B cell (primary cell): ENCODE results near the gene ICAM1. TPM values are rescaled to one million over a fixed set of nuclear protein-coding genes. Genes with fewer than 3 reads are reported as not detected.
A peak's percentile ranks its signal among the peaks of the same experiment; 100 is the strongest.

ENCODE experiments used
- ATAC-seq: fragments of 200-7000 bp; cut with Tn5 transposase; one replicate; pipeline ENCODE4 v1.10.0; 2021; ENCODE audit warnings: low read depth, mild to moderate bottlenecking, moderate number of reproducible peaks, moderate library complexity
- CTCF ChIA-PET: fragments of 350-600 bp; sonication (Branson Sonifier 250); formaldehyde crosslinking; loops from one replicate; lab custom pipeline; 2021; ENCODE audit warnings: antibody characterized with exemption, inconsistent platforms; lab: Charles Lee
- POLR2A ChIA-PET: fragments of 350-600 bp; sonication (Branson Sonifier 250); formaldehyde crosslinking; loops from one replicate; lab custom pipeline; 2021; ENCODE audit warnings: antibody characterized with exemption; lab: Charles Lee
- DNase-seq: peaks from one replicate; pipeline ENCODE4 v3.0.0; 2013
- H2AFZ ChIP-seq: 2 replicates; pipeline ENCODE4 v1.6.1; 2012; ENCODE audit warnings: mild to moderate bottlenecking, low read depth, low read length; ENCODE audit not compliant: insufficient read depth, poor library complexity, severe bottlenecking
- H3K27ac ChIP-seq, 2 donors: 1 replicate in 1 of 2; 2 replicates in 1 of 2; pipeline ENCODE4 v1.5.1; 2012 to 2013; ENCODE audit warnings: low read length in 2 of 2, mild to moderate bottlenecking in 2 of 2, moderate library complexity in 1 of 2
- H3K27me3 ChIP-seq, 4 experiments: fragments of 200-600 bp in 1 of 4; sonication (generic) in 1 of 4; replicated peaks in 1 of 4; 1 replicate in 2 of 4; 2 replicates in 2 of 4; pipeline versions ENCODE4 v1.6.1 to v1.7.0; 2013 to 2016; ENCODE audit warnings: low read length in 3 of 4, mild to moderate bottlenecking in 2 of 4, mixed read lengths in 1 of 4, moderate library complexity in 1 of 4; ENCODE audit not compliant: insufficient read depth in 4 of 4, control insufficient read depth in 3 of 4; ENCODE audit errors: control extremely low read depth in 1 of 4
- H3K36me3 ChIP-seq, 2 experiments: replicated peaks in 1 of 2; 1 replicate in 1 of 2; 2 replicates in 1 of 2; pipeline versions ENCODE4 v1.6.1 to v1.7.1; 2013; ENCODE audit warnings: low read length in 1 of 2; ENCODE audit not compliant: insufficient read depth in 2 of 2, control insufficient read depth in 1 of 2; ENCODE audit errors: control extremely low read depth in 1 of 2, extremely low read depth in 1 of 2
- H3K4me1 ChIP-seq, 2 donors: fragments of 200-600 bp in 1 of 2; sonication (generic) in 1 of 2; 1 replicate in 1 of 2; 2 replicates in 1 of 2; pipeline versions ENCODE4 v1.5.1 to v1.6.1; 2013 to 2017; ENCODE audit warnings: low read length in 2 of 2; ENCODE audit not compliant: control insufficient read depth in 2 of 2, insufficient read depth in 2 of 2
- H3K4me2 ChIP-seq: replicated peaks from 2 replicates; pipeline ENCODE3; 2012; ENCODE audit warnings: mild to moderate bottlenecking, low read depth, low read length; ENCODE audit not compliant: poor library complexity, severe bottlenecking
- H3K4me3 ChIP-seq, 5 experiments: fragments of 200-600 bp in 1 of 5; sonication (generic) in 1 of 5; 1 replicate in 3 of 5; 2 replicates in 2 of 5; pipeline versions ENCODE4 v1.5.1 to v1.7.0; 2011 to 2016; ENCODE audit warnings: low read length in 4 of 5, mild to moderate bottlenecking in 4 of 5, low read depth in 2 of 5, control low read depth in 1 of 5, moderate library complexity in 1 of 5; ENCODE audit not compliant: insufficient read depth in 1 of 5; ENCODE audit errors: control extremely low read depth in 1 of 5, extremely low read depth in 1 of 5
- H3K79me2 ChIP-seq: fragments of 200-600 bp; sonication (generic); one replicate; pipeline ENCODE4 v1.6.0; 2016; ENCODE audit warnings: low read length; ENCODE audit not compliant: control insufficient read depth, insufficient read depth
- H3K9ac ChIP-seq: fragments of 200-600 bp; sonication (generic); 2 replicates; pipeline ENCODE4 v1.6.1; 2017; ENCODE audit warnings: mild to moderate bottlenecking, low read length, moderate library complexity
- H3K9me3 ChIP-seq, 3 donors: one replicate each; pipeline versions ENCODE4 v1.6.1 to v1.7.1; 2013; ENCODE audit warnings: low read length in 2 of 3; ENCODE audit not compliant: control insufficient read depth in 2 of 3, insufficient read depth in 1 of 3; ENCODE audit errors: control extremely low read depth in 1 of 3
- H4K20me1 ChIP-seq: 2 replicates; pipeline ENCODE4 v1.6.0; 2012; ENCODE audit warnings: mild to moderate bottlenecking, low read length; ENCODE audit not compliant: insufficient read depth, control insufficient read depth, poor library complexity, severe bottlenecking
- H3K27ac Mint-ChIP-seq: one replicate; pipeline ENCODE4 v1.8.0; 2021; ENCODE audit warnings: mixed read lengths
- H3K27me3 Mint-ChIP-seq: one replicate; pipeline ENCODE4 v1.8.0; 2021; ENCODE audit warnings: mixed read lengths
- H3K4me1 Mint-ChIP-seq: one replicate; pipeline ENCODE4 v1.8.0; 2021; ENCODE audit warnings: mixed read lengths
- H3K4me3 Mint-ChIP-seq: one replicate; pipeline ENCODE4 v1.8.0; 2021; ENCODE audit warnings: mixed read lengths
- H3K9me3 Mint-ChIP-seq: one replicate; pipeline ENCODE4 v1.8.0; 2022; ENCODE audit warnings: mixed read lengths; ENCODE audit not compliant: insufficient read depth
- CTCF ChIP-seq: fragments of 200-600 bp; IDR thresholded peaks from one replicate; pipeline ENCODE4 v1.8.0; 2022; ENCODE audit warnings: antibody characterized with exemption, mild to moderate bottlenecking
- EZH2 ChIP-seq: IDR thresholded peaks from 2 replicates; pipeline ENCODE4 v1.6.1; 2012; ENCODE audit warnings: borderline replicate concordance, low read depth, mild to moderate bottlenecking, moderate library complexity, low read length; ENCODE audit not compliant: insufficient read depth, poor library complexity, severe bottlenecking
- WGBS: methylation state at CpG from one replicate; pipeline ENCODE4 v1.1.5; 2013; ENCODE audit warnings: missing lambda C conversion rate; ENCODE audit not compliant: insufficient coverage; 5-methylcytosine and 5-hydroxymethylcytosine counted together
- intact Hi-C: fragments of 100-400 bp; cut with micrococcal nuclease; formaldehyde crosslinking; loops from one replicate; pipeline ENCODE4 v1.10.0; 2022
- polyA plus RNA-seq: library from polyadenylated mRNA; depleted of rRNA; stranded (reverse); fragments of >200 nt; gene quantifications from 2 replicates; pipeline ENCODE4 v1.2.3, GENCODE V29; 2012
- total RNA-seq, 2 donors: library from RNA; stranded (reverse); fragments of 120-200 nt in 1 of 2; gene quantifications; 1 replicate in 1 of 2; 2 replicates in 1 of 2; pipeline versions ENCODE4 v1.2.3 to v1.2.4, GENCODE V29; 2013 to 2022

ICAM1 gene
- total and polyA plus RNA-seq, 2 donors (not counting 1 experiment from before 2014, with no cell fraction given) = 7.3 to 11.9 TPM

GRCh38 chr19:10295847-10296591, 25.1 kb downstream of the ICAM1 start:
- intact Hi-C loops = no loop called here
- peaks cover 31% of the 10 kb centered on the region for H3K27me3 Mint-ChIP-seq
- CTCF ChIA-PET = interaction anchor here (1.6 to 2.5 kb wide), 2 partner anchors 27 to 93 kb away, joined by 5 to 7 read pairs; no protein-coding TSS in a partner anchor
- DNase-seq = peak; percentile 41
- no peak for TF ChIP-seq CTCF
- TF ChIP-seq EZH2 = no peak
- Histone ChIP-seq H3K9me3 (peaks cover 0 to 42% (median 0%) of the 10 kb centered on the region in 3 donors), H3K27ac (no peak overlapping the region), H3K36me3 (no peaks in the 10 kb centered on the region), H3K9ac (peak overlapping the region; percentile 50), H3K4me3 (peak overlapping the region; percentile 37 to 64 (median 41)), H3K79me2 (no peaks in the 10 kb centered on the region), H4K20me1 (peaks cover 22% of the 10 kb centered on the region), H3K4me2 (peak overlapping the region; percentile 85), H3K4me1 (peaks cover 50 to 51% of the 10 kb centered on the region in 2 donors), H3K27me3 (peaks cover 0 to 54% (median 38%) of the 10 kb centered on the region in 4 experiments), H2AFZ (peak overlapping the region; percentile 71)
- peaks cover 37% of the 10 kb centered on the region for H3K4me1 Mint-ChIP-seq
- H3K9me3 Mint-ChIP-seq = no peaks in the 10 kb centered on the region
- peak overlapping the region; percentile 85 for H3K4me3 Mint-ChIP-seq
- peak overlapping the region; percentile 83 for H3K27ac Mint-ChIP-seq
- no peak for ATAC-seq
- 20% methylated on average over 51 of the region's 58 CpGs for WGBS
- POLR2A ChIA-PET = interaction anchor here (0.8 to 1.2 kb wide), 2 partner anchors 10 to 108 kb away, joined by 3 read pairs; partner anchors contain the start of gene CDC37
